GM21786 (cell line): ENCODE data around the gene INO80D.
"Not testable (repeated sequence)": the region's sequence is repeated elsewhere in the genome, so short reads cannot be mapped to it uniquely, and the experiment has no call there.

ENCODE experiments used
- ATAC-seq: cut with Tn5 transposase; IDR thresholded peaks from one replicate; pipeline ENCODE4 v1.9.1; 2021; ENCODE audit not compliant: unreplicated experiment

The INO80D gene

GRCh38 chr2:206033452-206033851 lies 52.5 kb downstream of the INO80D start:
- not testable (repeated sequence) for ATAC-seq

DNA sequence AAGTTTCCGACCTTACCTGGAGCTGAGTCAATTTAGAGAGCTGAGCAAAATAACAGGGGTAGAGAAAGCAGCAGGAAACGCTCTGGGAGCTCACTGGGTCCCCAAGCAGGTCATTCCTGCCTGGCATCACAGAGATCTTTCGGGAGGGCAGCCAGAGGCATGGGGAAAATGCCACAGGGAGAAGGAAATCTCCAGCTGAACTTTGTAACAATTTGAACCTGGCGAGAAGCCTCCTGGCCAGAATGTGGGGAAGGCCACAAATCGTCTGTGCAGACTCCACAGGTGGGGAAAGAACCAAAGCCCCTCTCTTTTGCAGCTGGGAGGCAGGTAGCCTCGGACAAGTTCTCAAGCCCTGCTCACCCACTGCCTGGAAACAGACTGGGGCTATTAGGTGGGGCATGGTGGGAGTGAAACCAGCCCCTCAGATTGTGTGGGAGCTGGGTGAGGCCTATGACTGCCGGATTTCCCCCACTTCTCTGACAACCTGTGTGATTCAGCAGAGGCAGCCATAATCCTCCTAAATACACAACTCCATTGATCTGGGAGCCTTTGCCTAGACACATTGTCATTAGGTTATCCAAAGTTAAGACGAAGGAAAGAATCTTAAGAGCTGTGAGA lies 53.9 kb downstream of the INO80D start:
- no peak for ATAC-seq

DNA sequence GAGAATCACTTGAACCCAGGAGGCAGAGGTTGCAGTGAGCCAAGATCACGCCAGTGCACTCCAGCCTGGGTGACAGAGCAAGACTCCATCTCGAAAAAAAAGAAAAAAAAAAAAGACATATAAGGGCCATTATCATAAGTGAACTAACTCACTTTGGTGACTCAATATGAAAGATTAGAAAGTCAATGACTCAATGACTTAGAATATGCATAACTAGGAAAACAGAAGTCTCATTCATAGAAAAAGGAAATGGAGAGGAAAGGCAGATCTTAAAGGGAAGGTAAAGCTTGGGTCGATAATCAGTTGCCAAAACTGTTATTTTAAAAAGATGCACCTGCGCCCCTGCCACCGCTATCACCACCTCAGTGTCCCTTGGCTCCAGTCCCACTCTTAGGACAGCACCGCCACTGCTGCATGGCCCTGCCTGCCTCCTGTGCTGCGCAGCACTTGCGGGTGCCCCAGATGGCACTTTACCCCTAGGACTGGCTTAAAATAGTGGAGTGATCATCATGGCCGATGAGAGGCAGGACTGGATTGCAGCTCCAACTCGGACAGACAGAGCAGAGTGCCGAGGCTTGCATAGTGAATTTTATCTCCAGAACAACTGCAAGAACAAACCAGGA lies 54.7 kb downstream of the INO80D start:
- ATAC-seq, result peak; percentile 89

DNA sequence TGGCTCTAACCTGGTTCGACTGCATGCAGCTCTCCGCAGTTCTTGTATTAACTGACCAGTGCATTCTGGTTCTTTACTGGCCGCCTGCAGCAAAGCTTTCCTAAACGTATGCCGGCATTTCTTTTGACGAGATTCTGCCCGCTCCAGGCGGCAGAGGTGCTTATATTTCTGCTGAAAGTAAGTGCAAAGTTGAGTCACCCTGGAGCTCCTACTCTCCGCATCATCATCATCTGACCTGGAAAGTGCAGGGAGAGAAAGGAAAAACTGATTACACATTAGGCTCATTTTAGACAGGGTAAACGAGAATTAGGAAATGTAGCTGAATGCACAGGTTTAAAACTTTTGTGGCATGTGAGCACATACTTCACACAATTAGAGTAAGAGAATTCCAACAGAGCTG lies 57.9 kb downstream of the INO80D start:
- ATAC-seq, result no peak

GRCh38 chr2:206023183-206023582 lies 62.8 kb downstream of the INO80D start:
- ATAC-seq, result no peak

DNA sequence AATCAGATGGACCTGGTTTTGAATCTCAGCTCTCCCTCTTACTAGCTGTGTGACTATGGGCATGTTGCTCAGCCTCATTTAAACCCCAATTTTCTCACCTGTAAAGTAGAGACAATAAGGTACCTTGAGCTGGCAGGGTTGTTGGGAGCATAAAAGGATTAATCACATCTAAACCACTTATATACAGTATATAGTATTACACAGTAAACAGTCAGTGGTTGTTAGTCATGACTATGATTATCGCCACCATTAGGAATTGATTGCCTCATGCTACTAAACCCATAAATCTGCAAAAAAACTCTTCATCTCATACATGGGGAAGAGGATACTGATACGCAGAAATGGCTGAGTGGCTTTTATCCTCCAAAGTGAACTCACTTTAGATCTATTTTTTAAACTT lies 65.8 kb downstream of the INO80D start:
- ATAC-seq, result no peak

GRCh38 chr2:206015746-206016145 lies 70.2 kb downstream of the INO80D start:
- not testable (repeated sequence) for ATAC-seq

GRCh38 chr2:206011795-206012194 lies 74.2 kb downstream of the INO80D start:
- no peak for ATAC-seq

GRCh38 chr2:206011018-206011614 lies 74.9 kb downstream of the INO80D start:
- ATAC-seq, result no peak

GRCh38 chr2:206004004-206004693 lies 81.8 kb downstream of the INO80D start:
- ATAC-seq, result no peak

- no peak for ATAC-seq
These were observed 83.5 kb downstream of the INO80D start for GRCh38 chr2:206002440-206002839.

DNA sequence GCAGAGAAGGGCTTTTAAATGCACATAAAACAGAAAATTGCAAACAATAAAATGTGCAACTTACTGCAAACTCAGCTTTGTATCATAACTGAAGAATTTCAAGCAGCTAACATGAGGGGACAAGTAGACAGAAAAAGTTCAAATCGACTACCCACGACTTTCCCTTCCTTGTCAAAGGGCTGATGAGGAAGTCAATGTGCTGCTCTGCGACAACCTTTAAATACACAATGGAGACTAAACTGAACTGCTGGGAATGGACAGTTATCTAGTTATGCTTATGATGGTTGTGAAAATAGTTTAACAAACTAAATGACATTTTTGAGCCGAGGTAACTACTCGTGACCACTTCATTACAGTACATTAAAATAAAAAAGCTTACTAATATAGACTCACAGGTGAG lies 84.1 kb downstream of the INO80D start:
- no peak for ATAC-seq

- no peak for ATAC-seq
These were observed 85.2 kb downstream of the INO80D start for GRCh38 chr2:206000776-206001175.

DNA sequence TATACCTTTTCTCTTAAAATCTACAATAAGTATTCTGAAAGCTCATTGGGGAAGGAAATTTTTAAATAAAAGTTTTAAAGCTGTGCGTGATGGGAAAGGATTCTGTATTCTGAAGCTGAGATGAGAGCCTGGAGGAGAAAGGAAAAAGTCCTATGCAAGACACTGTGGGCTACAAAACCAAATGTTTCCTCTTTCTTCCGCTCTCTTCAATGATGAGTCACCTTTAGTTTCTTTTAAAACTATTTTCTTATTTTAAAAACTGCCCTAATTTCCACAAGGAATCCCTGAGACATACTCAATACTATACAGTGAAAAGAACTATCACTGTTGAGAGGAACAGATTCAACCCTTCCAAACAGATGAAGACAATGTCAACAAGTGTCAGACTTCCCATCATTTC lies 87.4 kb downstream of the INO80D start:
- ATAC-seq, result no peak

- ATAC-seq, result no peak
These were observed 89.8 kb downstream of the INO80D start for GRCh38 chr2:205996161-205996560.

DNA sequence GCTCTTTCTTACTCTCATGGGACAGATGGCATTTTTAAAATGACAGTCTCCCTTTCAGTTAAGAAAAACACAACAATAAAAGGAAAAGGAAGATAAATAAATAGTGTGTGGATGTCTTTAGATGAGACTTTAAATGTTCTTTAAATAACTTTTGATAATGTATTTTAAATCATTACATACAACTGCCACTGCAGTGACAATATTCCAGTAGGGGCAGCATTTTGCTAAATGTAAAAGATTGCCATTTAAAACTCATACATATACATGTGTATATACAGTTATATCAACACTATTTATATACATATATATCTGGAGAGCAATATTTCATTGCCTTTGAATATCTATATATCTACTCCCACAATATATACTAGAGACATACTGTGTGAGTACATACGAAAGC lies 90.7 kb downstream of the INO80D start:
- ATAC-seq, result no peak

DNA sequence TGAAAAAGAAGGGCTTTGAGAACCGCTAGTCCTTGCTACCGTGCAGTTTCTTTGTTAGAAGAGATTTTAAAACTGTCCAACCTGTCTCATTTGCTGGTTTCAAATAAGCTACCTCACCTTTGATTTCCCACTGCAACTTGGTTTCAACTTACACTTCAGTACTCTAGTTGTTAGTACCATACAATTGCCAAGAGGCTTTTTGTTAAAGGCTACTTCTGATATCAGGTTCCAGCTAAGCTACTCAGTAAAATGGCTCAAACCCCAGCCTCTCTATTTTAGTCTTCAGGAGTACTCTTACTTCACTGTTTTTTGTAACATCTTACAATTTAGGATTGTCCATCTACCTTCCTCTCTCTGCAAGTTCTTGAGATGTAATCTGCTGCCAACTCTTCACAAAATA lies 91.6 kb downstream of the INO80D start:
- ATAC-seq, result no peak

DNA sequence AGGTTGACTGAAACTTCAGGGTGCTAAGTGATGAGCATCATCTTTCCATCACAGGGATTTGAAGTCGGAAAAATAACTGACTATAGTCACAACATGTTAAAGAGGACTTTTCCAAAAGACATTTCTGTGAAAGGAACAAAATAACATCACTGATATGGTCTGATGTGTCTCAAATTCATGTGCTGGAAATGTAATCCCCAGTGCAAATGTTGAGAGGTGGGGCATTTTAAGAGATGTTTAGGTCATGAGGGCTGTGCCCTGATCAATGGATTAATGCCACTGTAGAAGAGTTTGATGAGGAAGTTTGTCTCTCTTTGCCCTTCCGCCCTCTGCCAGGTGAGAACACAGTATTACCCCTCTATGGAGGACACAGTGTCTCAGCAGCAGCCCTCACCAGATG lies 95.9 kb downstream of the INO80D start:
- ATAC-seq, result no peak

GRCh38 chr2:205989271-205990071 lies 96.5 kb downstream of the INO80D start:
- ATAC-seq, result no peak

GRCh38 chr2:205988681-205989080 lies 97.3 kb downstream of the INO80D start:
- ATAC-seq, result not testable (repeated sequence)

DNA sequence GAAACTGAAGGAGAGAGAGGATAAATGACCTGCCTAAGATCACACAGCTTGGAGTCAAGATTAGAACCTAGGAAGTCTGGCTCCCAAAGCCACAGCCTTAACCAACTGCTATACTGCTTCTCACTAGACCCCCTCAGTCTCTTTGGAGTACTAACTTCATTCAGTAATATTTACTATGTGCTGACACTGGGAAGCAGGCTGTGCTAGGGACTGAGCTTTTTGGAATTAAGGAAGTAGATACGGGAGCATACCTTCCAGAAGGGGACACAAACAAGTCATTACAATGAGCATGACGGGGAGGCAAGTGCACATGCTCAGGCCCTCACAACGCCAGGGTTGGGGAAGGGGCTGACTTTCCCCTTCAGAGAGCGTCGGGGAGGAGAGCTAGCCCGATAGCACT lies 97.7 kb downstream of the INO80D start:
- no peak for ATAC-seq
